HUES6 (cell line): ENCODE data around the gene SEC24D.
"Not testable (repeated sequence)": the region's sequence is repeated elsewhere in the genome, so short reads cannot be mapped to it uniquely, and the experiment has no call there.

Experiments used
- H3K27ac ChIP-seq: 2 replicates; pipeline ENCODE4 v1.7.0; 2013; ENCODE audit warnings: low read depth, mild to moderate bottlenecking, low read length, inconsistent platforms
- H3K27me3 ChIP-seq: 2 replicates; pipeline ENCODE4 v1.6.1; 2013; ENCODE audit warnings: low read length; ENCODE audit not compliant: control insufficient read depth, insufficient read depth
- H3K36me3 ChIP-seq: 2 replicates; pipeline ENCODE4 v1.6.1; 2013; ENCODE audit warnings: low read length; ENCODE audit not compliant: control insufficient read depth, insufficient read depth
- H3K4me1 ChIP-seq: 2 replicates; pipeline ENCODE4 v1.6.1; 2013; ENCODE audit warnings: low read length; ENCODE audit not compliant: control insufficient read depth, insufficient read depth
- H3K4me3 ChIP-seq: 2 replicates; pipeline ENCODE4 v1.5.1; 2013; ENCODE audit warnings: low read depth, low read length
- H3K9ac ChIP-seq: one replicate; pipeline ENCODE4 v1.6.1; 2013; ENCODE audit warnings: mild to moderate bottlenecking, low read length
- H3K9me3 ChIP-seq: 2 replicates; pipeline ENCODE4 v1.6.1; 2013; ENCODE audit warnings: low read depth, low read length; ENCODE audit not compliant: control insufficient read depth, insufficient read depth

Gene SEC24D

DNA sequence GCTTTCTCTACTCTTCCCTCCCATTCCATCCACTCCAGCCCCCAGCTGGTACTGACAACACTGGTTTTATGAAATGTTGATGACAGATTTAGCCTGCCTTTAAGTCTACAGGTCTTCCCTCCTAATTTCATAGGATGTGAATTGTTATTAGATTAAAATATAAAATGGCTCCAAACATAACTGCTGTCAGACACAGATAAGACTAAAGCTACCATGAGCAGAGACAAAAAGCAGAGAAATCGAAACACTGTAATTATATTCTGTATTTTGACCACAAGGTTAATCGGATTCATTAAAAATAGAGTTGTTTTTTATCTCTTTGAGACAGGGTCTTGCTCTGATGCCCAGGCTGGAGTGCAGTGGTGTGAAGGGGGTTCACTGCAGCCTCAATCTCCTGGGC lies 28.3 kb downstream of the SEC24D start:
- Histone ChIP-seq H3K9ac (no peak overlapping the region), H3K9me3 (no peaks in the 10 kb centered on the region), H3K27ac (no peak overlapping the region), H3K4me3 (no peak overlapping the region), H3K36me3 (peaks cover 85% of the 10 kb centered on the region), H3K27me3 (no peaks in the 10 kb centered on the region), H3K4me1 (peaks cover 5% of the 10 kb centered on the region; the same call in 1 of the 2 replicates)

DNA sequence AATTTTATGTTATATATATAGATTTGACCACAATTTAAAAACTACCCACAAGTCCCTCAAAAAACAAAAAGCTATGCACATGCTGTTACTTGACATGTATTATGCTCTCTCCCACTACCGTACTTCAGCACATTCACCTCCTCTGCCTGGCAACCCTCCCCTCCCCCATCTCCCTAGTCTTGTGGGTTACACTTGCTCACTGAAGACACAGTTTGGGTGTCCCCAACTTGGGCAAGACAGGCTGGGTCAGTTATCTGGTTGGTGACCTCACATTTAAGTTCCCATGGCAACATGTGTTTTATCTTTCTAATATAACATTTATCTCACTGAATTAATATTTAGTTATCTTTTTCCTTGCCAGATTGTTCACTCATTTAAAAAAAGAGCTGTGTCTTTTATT lies 32.7 kb downstream of the SEC24D start:
- Histone ChIP-seq H3K4me3 (no peak overlapping the region), H3K9me3 (no peaks in the 10 kb centered on the region), H3K27me3 (no peaks in the 10 kb centered on the region), H3K4me1 (peaks cover 9% of the 10 kb centered on the region; the same call in 1 of the 2 replicates), H3K36me3 (peaks cover 84% of the 10 kb centered on the region), H3K27ac (no peak overlapping the region), H3K9ac (no peak overlapping the region)

DNA sequence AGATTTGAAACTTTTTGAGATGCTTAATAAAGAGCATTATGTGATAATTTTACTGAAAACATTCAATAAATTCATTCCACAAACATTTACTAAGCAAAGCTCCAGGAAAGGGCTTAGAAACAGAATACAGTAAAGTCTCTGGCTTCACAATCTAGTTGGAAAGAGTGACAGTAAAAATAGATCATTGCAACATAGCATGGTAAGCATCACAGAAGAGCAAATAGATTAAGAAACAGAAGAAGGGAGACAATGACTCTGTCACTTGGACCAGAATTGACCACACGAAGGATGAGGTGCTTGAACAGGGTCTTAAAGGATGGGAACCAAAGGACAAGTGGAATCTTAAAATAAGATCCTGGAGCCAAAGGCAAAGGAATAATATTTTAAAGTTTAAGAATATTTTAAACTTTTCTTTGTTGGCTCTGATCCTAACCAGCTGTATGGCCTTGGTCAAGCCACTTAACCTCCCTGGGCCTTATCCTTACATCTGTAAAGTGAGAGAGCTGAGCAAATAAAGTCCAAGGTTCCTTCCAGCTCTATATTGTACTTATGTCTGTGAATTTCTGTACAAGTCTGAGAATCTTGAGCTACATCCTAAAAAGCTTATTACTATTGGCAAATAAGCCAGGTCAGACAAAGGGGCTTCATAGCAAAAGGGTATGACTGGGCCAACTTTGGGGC lies 33.9 kb downstream of the SEC24D start:
- Histone ChIP-seq H3K4me3 (no peak overlapping the region), H3K4me1 (peaks cover 9% of the 10 kb centered on the region; the same call in 1 of the 2 replicates), H3K9me3 (no peaks in the 10 kb centered on the region), H3K27ac (no peak overlapping the region), H3K27me3 (no peaks in the 10 kb centered on the region), H3K36me3 (peaks cover 84% of the 10 kb centered on the region), H3K9ac (no peak overlapping the region)

DNA sequence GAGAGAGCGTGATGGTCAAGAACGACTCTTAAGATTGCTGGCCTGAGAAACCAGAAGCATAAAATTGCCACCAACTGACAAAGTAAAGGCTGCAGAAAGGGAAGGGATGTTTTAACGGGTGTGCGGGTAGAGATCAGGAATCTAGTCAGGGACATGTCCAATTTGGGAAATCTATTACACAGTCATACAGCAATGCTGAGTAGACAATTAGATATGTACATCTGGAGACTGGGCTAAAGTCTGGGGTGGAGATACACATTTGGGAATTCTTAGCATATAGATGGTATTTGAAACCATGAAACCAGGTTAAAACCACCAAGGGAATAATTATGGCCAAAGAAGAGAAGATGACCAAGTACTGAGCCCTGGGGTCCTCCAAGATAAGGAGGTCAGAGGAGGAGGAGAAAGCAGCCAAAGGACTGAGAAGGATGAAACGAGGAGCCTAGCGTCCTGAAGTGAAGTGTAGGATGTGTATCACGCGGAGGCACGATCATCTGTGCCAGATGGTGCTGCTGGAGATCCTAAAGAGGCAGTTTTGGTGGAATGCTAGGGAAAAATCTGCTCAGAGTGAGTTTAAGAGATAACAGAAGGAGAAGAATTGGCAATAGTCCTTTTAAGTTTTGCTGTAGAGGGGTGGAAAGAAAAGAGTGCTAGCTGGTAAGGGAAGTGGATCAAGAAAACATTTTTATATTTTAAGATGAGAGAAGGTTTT lies 36.5 kb downstream of the SEC24D start:
- Histone ChIP-seq H3K9me3 (no peaks in the 10 kb centered on the region), H3K27me3 (no peaks in the 10 kb centered on the region), H3K9ac (no peak overlapping the region), H3K27ac (no peak overlapping the region), H3K4me1 (peaks cover 9% of the 10 kb centered on the region; the same call in 1 of the 2 replicates), H3K36me3 (peaks cover 85% of the 10 kb centered on the region), H3K4me3 (no peak overlapping the region)

DNA sequence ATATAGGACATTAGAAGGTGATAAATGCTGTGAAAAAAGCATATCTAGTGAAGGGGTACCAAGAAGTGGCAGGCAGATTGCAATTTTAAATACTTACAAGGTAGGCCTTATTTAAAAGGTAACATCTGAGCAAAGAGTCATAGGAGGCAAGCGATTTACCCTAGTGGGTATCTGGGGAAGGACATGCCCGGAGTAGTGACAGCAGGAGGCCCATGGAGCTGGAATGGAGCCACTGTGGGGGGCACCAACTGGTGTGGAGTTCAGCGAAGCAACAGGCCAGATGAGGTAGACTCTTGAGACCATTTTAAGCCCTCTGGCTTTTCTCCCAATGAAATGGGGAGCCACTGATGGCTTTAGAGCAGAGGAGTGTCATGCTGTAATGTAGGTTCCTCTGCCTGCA lies 37.3 kb downstream of the SEC24D start:
- no peaks in the 10 kb centered on the region for H3K27me3 ChIP-seq
- peaks cover 8% of the 10 kb centered on the region; the same call in 1 of the 2 replicates for H3K4me1 ChIP-seq
- no peak overlapping the region for H3K4me3 ChIP-seq
- peaks cover 86% of the 10 kb centered on the region for H3K36me3 ChIP-seq
- no peaks in the 10 kb centered on the region for H3K9me3 ChIP-seq
- H3K27ac ChIP-seq, result no peak overlapping the region
- H3K9ac ChIP-seq, result no peak overlapping the region

DNA sequence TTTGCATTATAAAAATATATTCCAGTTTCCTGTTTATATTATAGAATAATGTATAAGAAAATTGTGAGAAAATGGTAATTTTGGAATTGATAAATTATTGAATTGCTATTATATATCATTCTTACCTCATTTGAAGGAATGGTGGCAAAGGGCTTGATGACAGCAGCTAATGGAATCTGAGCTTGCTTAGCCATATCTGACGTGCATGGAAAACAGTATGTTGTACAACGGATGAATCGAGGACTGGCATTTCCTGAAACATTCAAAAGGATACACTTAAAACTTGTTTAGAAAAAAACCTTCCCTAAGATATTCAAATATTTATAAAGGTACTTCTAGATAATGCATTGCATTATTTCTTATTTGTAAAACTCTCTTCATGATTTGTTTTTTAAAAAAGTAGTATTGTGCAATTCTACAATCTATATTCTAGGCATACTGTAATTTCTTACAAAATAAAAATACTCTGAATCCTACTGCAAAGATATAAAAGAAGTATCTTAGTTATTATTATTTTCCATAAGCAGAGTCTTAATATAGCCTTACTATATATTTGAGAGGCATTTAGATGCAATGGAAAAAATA lies 38.3 kb downstream of the SEC24D start:
- H3K4me1 ChIP-seq, result 0 out of 2 replicates have a peak, but pooled peaks cover 4% of the 10 kb centered on the region
- H3K27me3 ChIP-seq, result no peaks in the 10 kb centered on the region
- H3K4me3 ChIP-seq, result no peak overlapping the region
- peaks cover 91% of the 10 kb centered on the region for H3K36me3 ChIP-seq
- no peak overlapping the region for H3K9ac ChIP-seq
- no peaks in the 10 kb centered on the region for H3K9me3 ChIP-seq
- H3K27ac ChIP-seq, result no peak overlapping the region

DNA sequence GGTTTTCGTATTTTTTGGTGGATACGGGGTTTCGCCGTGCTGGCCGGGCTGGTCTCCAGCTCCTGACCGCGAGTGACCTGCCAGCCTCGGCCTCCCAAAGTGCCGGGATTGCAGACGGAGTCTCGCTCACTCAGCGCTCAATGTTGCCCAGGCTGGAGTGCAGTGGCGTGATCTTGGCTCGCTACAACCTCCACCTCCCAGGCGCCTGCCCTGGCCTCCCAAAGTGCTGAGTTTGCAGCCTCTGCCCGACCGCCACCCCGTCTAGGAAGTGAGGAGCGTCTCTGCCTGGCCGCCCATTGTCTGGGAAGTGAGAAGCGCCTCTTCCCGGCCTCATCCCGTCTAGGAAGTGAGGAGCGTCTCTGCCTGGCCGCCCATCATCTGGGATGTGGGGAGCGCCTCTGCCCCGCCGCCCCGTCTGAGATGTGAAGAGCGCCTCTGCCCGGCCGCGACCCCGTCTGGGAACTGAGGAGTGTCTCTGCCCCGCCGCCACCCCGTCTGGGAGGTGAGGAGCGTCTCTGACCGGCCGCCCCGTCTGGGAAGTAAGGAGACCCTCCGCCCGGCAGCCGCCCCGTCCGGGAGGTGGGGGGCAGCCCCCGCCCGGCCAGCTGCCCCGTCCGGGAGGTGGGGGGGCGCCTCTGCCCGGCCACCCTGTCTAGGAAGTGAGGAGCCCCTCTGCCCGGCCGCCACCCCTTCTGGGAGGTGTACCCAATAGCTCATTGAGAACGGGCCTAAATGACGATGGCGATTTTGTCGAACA lies 44.1 kb downstream of the SEC24D start:
- H3K36me3 ChIP-seq, result peaks cover 53% of the 10 kb centered on the region
- H3K4me1 ChIP-seq, H3K9ac ChIP-seq, H3K27me3 ChIP-seq, H3K27ac ChIP-seq, H3K4me3 ChIP-seq, H3K9me3 ChIP-seq: not testable (repeated sequence)

DNA sequence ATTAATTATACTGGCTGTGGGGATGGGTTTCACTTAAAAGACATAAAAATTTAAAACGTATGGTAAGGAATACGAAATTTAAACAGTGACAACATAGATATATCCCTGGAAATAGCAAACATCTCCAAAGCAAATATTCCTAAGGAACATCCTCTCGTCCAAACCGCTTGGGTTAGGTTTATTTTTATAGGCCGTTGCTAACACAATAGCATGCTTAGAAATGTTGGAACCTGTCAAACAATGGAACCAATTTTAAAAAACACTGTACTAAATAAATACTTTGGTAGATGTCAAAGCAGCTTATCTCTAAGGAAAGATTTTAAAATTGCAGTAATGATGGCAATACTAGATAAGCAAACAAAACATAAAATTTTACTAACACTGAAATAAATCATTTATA lies 45.4 kb downstream of the SEC24D start:
- no peaks in the 10 kb centered on the region for H3K9me3 ChIP-seq
- no peak overlapping the region for H3K9ac ChIP-seq
- no peak overlapping the region for H3K4me3 ChIP-seq
- H3K36me3 ChIP-seq, result peaks cover 41% of the 10 kb centered on the region
- H3K27me3 ChIP-seq, result no peaks in the 10 kb centered on the region
- H3K27ac ChIP-seq, result no peak overlapping the region
- no peaks in the 10 kb centered on the region for H3K4me1 ChIP-seq

DNA sequence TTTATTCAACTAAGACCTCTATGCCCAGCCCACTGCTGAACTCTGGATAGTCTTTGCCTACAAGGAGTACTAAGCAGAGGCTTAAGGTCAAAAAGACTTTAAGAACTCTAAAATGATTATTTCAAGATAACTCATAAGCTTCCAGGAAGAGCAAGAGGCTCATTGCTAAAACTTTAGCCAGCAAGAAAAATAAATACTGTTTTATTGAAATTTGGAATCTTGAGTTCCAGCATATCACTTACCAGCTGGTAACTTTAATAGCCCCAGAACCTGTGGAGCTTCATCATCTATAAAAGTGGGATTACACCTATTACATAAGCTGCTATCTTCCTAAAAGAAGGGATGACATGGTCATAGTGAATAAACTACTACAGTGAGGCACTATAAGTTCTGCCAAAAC lies 47.0 kb downstream of the SEC24D start:
- Histone ChIP-seq H3K27ac (no peak overlapping the region), H3K9ac (no peak overlapping the region), H3K9me3 (no peaks in the 10 kb centered on the region), H3K4me1 (no peaks in the 10 kb centered on the region), H3K27me3 (no peaks in the 10 kb centered on the region), H3K36me3 (peaks cover 38% of the 10 kb centered on the region), H3K4me3 (no peak overlapping the region)

DNA sequence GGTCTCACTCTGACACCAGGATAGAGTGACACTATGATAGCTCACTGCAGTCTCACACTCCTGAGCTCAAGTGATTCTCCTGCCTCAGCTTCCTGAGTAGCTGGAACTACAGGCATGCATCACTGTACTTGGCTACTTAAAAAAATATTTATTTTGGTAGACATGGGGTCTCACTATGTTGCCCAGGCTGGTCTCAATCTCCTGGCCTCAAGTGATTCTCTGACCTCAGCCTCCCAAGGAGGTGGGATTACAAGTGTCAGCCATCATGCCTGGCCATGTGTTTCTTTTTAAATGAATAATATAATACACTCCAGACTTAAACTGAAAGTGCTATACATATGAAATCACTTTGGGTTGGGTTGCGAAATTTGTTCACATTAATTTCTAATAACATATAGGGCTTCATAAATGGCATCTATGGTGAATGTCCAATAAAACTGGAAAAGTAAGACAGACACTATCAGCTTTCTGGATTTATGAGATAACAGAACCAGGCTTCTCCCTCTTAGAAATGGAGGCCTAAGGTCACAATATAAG lies 48.0 kb downstream of the SEC24D start:
- H3K9me3 ChIP-seq, result peaks cover 10% of the 10 kb centered on the region
- H3K27me3 ChIP-seq, result no peaks in the 10 kb centered on the region
- no peak overlapping the region for H3K4me3 ChIP-seq
- no peak overlapping the region for H3K9ac ChIP-seq
- H3K4me1 ChIP-seq, result no peaks in the 10 kb centered on the region
- peaks cover 41% of the 10 kb centered on the region for H3K36me3 ChIP-seq
- no peak overlapping the region for H3K27ac ChIP-seq
